Lower leg skin (tissue), 4 donors: ENCODE measurements around the gene ANKRD7. TPM values are rescaled to one million over a fixed set of nuclear protein-coding genes. Genes with fewer than 3 reads are reported as not detected.

Source experiments
- DNase-seq, 2 donors: peaks; one replicate each; pipeline ENCODE4 v3.0.0-alpha.2; 2019; ENCODE audit warnings: low spot score in 2 of 2
- H3K4me3 ChIP-seq: fragments of 200-600 bp; sonication (generic); 2 replicates; pipeline ENCODE4 v1.5.1; 2017; ENCODE audit warnings: mild to moderate bottlenecking, low read depth; ENCODE audit not compliant: poor library complexity, severe bottlenecking
- CTCF ChIP-seq, 3 donors: fragments of 450-650 bp; IDR thresholded peaks; one replicate each; pipeline ENCODE4 v1.5.1; 2016; ENCODE audit warnings: antibody characterized with exemption in 3 of 3, mild to moderate bottlenecking in 3 of 3, moderate library complexity in 2 of 3
- POLR2A ChIP-seq, 2 donors: fragments of 450-650 bp; IDR thresholded peaks; one replicate each; pipeline ENCODE4 v1.6.1; 2016 to 2017; ENCODE audit warnings: antibody characterized with exemption in 2 of 2, mild to moderate bottlenecking in 1 of 2, moderate library complexity in 1 of 2
- WGBS, 2 donors: methylation state at CpG; one replicate each; pipeline ENCODE4 v1.1.5; 2018; 5-methylcytosine and 5-hydroxymethylcytosine counted together
- intact Hi-C: fragments of 100-400 bp; cut with DNase I; formaldehyde crosslinking; loops from one replicate; pipeline ENCODE4 v1.15.0; 2023; ENCODE audit warnings: low total_unique reads
- total RNA-seq, 4 donors: library from RNA; depleted of rRNA; stranded (reverse); fragments of >200 nt; gene quantifications; one replicate each; pipeline ENCODE4 v1.1.0, GENCODE V29; 2016

ANKRD7 gene
- under 1 TPM in 1 of 4 donors, not detected in 3; 0.49 TPM for total RNA-seq

- no peak within 1 kb of the TSS for H3K4me3 ChIP-seq
- DNase-seq: no peak
- 91 to 93% methylated on average over 18 of the region's 18 CpGs for WGBS, 2 donors
- no peak for TF ChIP-seq POLR2A (IDR thresholded peaks at IDR 0.05)
- TF ChIP-seq CTCF (IDR thresholded peaks at IDR 0.05): no peak
- intact Hi-C loops: no loop called here
Observed at GRCh38 chr7:118224521-118224920, at the start of gene ANKRD7. TSS of gene ANKRD7 (plus strand) at chr7:118224704. CDS start at chr7:118224831, 127 bp downstream.

- H3K4me3 ChIP-seq: no peak overlapping the region
- intact Hi-C loops: no loop called here
Observed at GRCh38 chr7:118175740-118176139, 48.8 kb upstream of the ANKRD7 start.

GRCh38 chr7:118179191-118179590 lies 45.3 kb upstream of the ANKRD7 start:
- WGBS, 2 donors: 91 to 93% methylated on average over 2 of the region's 2 CpGs
- no peak overlapping the region for H3K4me3 ChIP-seq
- TF ChIP-seq POLR2A (IDR thresholded peaks at IDR 0.05) (no peak), CTCF (IDR thresholded peaks at IDR 0.05) (no peak)
- no peak for DNase-seq
- intact Hi-C loops: no loop called here

More at GRCh38 chr7:118175740-118176139, 48.8 kb upstream of the ANKRD7 start:
- DNase-seq: no peak
- TF ChIP-seq POLR2A (IDR thresholded peaks at IDR 0.05) (no peak), CTCF (IDR thresholded peaks at IDR 0.05) (no peak)
- 43 to 55% methylated on average over 2 of the region's 2 CpGs for WGBS, 2 donors

- intact Hi-C loops: no loop called here
- TF ChIP-seq POLR2A (IDR thresholded peaks at IDR 0.05) (no peak), CTCF (IDR thresholded peaks at IDR 0.05) (no peak)
- WGBS, 2 donors: 63% methylated on average over 13 of the region's 13 CpGs
- H3K4me3 ChIP-seq: peak overlapping the region; percentile 41
- no peak for DNase-seq
Observed at GRCh38 chr7:118182593-118183427, 41.7 kb upstream of the ANKRD7 start.

- no peak for DNase-seq
- 1% methylated on average over 15 of the region's 15 CpGs for WGBS, 2 donors
- intact Hi-C loops: no loop called here
- H3K4me3 ChIP-seq: peak overlapping the region; percentile 41
- TF ChIP-seq POLR2A (IDR thresholded peaks at IDR 0.05) (no peak), CTCF (IDR thresholded peaks at IDR 0.05) (no peak)
Observed at GRCh38 chr7:118183428-118183785, 41.1 kb upstream of the ANKRD7 start.
